ENCODE measurements around the gene CACNA1H.
"Not testable (repeated sequence)": the region's sequence is repeated elsewhere in the genome, so short reads cannot be mapped to it uniquely, and the experiment has no call there.

The CACNA1H gene

GRCh38 chr16:1256874-1257322, 104.0 kb downstream of the CACNA1H start:
- DNase-seq: no peak

GRCh38 chr16:1257561-1258224, 104.8 kb downstream of the CACNA1H start:
- no peak for DNase-seq

- DNase-seq: no peak
These were observed 105.3 kb downstream of the CACNA1H start for GRCh38 chr16:1258225-1258600.

- no peak for DNase-seq
These were observed 106.2 kb downstream of the CACNA1H start for GRCh38 chr16:1258906-1259759.

GRCh38 chr16:1259760-1260068, 106.8 kb downstream of the CACNA1H start:
- DNase-seq: no peak

GRCh38 chr16:1260101-1260680, 107.3 kb downstream of the CACNA1H start:
- DNase-seq: no peak

GRCh38 chr16:1261131-1261892, 108.4 kb downstream of the CACNA1H start:
- no peak for DNase-seq

- no peak for DNase-seq
These were observed 109.4 kb downstream of the CACNA1H start for GRCh38 chr16:1262210-1262845.

GRCh38 chr16:1262846-1263221, 109.9 kb downstream of the CACNA1H start:
- DNase-seq: no peak

- no peak for DNase-seq
These were observed 110.9 kb downstream of the CACNA1H start for GRCh38 chr16:1263591-1264344.

GRCh38 chr16:1264345-1265089, 111.6 kb downstream of the CACNA1H start:
- no peak for DNase-seq

- no peak for DNase-seq
These were observed 112.3 kb downstream of the CACNA1H start for GRCh38 chr16:1265090-1265630.

GRCh38 chr16:1265826-1266225, 112.9 kb downstream of the CACNA1H start:
- DNase-seq: no peak

- DNase-seq: not testable (repeated sequence)
These were observed 116.5 kb downstream of the CACNA1H start for GRCh38 chr16:1269418-1269817.

- no peak for DNase-seq
These were observed 118.4 kb downstream of the CACNA1H start for GRCh38 chr16:1271380-1271723.
